NCI-H2227 (cell line): ENCODE data around the gene CENPO.
"Not testable (repeated sequence)": the region's sequence is repeated elsewhere in the genome, so short reads cannot be mapped to it uniquely, and the experiment has no call there.

Experiments used
- DNase-seq: peaks from one replicate; lab custom pipeline; 2025; ENCODE audit not compliant: unreplicated experiment; lab: John Stamatoyannopoulos, UW

The CENPO gene

DNA sequence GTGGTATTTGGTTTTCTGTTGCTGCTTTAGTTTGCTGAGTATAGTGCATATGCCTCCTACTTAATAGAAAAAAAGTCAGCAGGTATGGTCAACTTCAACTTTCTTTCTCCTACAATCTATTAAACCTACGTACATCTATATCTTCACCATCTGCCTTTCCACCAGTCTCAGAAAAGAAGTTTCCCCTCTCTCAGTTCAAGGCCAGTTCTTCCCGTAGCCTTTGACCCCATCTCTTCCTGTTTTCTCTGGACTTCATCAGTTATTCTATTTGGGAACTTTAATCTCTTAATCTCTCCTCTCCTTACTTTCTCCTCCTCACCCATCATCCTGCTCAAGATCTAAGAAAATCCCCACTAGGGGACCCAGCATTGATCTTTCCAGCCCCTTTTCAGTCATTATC is 5.7 kb upstream of the CENPO start:
- DNase-seq: no peak

- DNase-seq: no peak
These were observed 4.4 kb upstream of the CENPO start for GRCh38 chr2:24788816-24789215.

DNA sequence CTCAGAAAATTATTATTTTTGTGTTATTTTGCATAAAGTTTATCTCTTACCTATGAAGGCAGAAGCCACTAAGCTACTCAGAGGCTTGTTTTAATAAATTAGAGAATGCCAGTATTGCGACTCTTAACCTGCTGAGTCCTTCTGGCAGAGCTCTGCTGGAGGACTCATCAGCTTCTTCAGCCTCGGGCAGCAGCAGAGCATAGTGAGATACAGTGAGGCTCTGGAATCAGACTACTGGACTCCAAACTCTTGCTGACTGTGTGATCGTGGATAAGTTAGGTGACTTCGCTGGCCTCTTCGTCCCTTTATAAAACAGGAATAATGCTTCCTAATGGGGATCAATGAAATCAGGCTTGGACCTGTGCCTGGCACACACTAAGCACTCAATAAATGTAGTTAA is 1.8 kb upstream of the CENPO start:
- no peak for DNase-seq

- DNase-seq: no peak
These were observed 717 bp upstream of the CENPO start for GRCh38 chr2:24792542-24792873.

GRCh38 chr2:24793761-24794435 is 673 bp downstream of the CENPO start:
- peak; percentile 67 for DNase-seq

DNA sequence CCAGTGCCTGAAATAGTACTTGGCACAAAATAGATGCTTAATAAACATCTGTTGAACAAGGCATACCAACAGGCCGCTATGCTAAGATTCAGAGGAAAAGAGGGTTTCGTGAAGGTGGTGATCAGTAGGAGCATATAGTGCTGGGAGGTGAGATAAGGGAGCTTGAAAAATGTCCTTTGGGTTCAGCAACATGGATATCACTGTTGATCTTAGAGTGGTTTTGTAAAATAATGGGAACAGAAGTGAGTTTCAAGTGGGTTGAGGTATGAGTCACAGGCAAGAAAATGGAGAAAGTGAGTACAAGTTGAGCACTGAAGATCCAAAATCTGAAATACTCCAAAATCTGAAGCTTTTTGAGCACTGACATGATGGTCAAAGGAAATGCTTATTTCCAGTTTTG is 4.4 kb downstream of the CENPO start:
- no peak for DNase-seq

DNA sequence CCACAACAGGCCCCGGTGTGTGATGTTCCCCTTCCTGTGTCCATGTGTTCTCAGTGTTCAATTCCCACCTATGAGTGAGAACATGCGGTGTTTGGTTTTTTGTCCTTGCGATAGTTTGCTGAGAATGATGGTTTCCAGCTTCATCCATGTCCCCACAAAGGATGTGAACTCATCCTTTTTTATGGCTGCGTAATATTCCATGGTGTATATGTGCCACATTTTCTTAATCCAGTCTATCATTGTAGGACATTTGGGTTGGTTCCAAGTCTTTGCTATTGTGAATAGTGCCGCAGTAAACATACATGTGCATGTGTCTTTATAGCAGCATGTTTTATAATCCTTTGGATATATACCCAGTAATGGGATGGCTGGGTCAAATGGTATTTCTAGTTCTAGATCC is 7.3 kb downstream of the CENPO start:
- not testable (repeated sequence) for DNase-seq

DNA sequence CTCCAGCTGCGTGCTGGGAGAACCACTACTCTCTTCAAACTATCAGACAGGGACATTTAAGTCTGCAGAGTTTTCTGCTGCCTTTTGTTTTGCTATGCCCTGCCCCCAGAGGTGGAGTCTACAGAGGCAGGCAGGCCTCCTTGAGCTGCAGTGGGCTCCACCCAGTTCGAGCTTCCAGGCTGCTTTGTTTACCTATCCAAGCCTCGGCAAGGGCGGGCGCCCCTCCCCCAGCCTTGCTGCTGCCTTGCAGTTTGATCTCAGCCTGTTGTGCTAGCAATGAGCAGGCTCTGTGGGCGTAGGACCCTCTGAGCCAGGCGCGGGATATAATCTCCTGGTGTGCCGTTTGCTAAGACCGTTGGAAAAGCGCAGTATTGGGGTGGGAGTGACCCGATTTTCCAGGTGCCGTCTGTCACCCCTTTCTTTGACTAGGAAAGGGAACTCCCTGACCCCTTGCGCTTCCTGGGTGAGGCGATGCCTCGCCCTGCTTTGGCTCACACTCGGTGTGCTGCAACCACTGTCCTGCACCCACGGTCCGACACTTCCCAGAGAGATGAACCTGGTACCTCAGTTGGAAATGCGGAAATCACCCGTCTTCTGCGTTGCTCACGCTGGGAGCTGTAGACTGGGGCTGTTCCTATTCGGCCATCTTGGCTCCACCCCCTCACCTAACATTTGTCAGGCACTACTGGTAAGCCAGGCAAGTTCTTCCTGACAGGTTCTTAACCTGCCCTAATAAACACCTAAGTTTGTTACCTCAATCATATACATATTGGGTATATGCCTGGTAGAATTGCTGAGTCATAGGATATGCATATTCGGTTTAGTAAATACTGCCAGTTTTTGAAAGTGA is 12.8 kb downstream of the CENPO start:
- not testable (repeated sequence) for DNase-seq

GRCh38 chr2:24806661-24807036 is 13.4 kb downstream of the CENPO start:
- DNase-seq: no peak

- DNase-seq: no peak
These were observed 16.2 kb downstream of the CENPO start for GRCh38 chr2:24809316-24810007.

DNA sequence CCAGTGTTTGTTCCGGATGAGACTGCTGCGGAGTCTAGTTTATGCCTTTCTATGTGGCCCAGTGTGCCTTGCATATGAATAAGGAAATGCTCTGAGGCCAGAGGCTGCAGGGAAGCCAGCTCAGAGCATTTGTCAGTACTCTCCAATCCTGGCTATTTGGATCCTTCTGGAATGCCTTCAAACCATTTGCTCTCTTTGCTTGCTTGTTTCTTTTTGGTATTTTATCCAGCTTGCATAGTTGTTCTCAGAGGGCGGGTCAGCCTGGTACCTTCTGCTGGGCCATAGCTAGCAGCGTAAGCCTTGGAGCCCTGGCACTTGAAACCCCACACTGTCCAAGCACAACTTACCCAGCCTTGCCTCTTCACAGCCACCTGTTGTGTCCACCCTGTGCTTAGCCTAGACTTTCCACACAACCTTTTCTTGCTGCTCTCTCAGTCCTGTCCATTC is 20.5 kb downstream of the CENPO start:
- no peak for DNase-seq

- DNase-seq: no peak
These were observed 21.3 kb downstream of the CENPO start for GRCh38 chr2:24814516-24814915.

GRCh38 chr2:24815171-24815570 is 21.9 kb downstream of the CENPO start:
- DNase-seq: no peak

- DNase-seq: no peak
These were observed 23.2 kb downstream of the CENPO start for GRCh38 chr2:24816404-24816803.

DNA sequence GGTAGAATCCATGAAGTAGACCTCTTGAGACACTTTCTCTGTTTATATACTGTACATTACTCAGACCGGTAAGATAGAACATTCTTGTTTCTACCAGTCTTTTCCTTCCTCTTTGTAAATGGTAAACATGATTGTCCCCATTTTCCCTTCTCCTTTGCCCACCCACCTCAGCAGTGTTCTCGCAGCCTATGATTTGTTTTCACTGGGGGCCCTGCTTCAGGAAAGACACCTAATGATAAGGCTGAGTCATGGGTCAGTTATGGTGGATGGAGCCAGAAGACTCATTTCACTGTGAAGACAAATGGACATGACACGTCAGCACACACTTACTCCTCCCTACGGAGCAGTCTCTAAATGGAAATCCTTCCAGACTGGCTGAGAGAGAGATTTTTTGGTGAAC is 23.7 kb downstream of the CENPO start:
- peak; percentile 18 for DNase-seq

DNA sequence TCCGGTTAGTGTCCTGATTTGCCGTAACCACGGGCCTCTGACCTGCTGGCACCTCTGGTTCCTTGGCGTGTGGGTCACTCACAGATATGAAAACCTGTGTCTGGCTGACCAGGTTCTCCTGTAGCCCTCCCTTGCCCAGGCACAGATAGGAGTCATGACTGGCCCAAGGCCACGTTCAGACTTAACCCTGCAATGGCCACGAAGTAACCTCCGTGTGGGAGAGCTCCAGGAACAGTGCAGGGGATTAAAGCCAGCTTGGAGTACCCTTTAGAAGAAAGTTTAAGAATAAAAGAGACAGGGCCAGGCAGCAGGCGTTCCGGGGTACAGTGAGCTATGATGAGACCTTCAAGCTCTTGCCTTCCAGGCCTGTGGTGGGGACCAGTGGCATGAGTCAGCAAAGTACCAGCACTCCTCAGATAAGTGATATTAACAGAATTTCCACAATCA is 25.5 kb downstream of the CENPO start:
- DNase-seq: no peak

- no peak for DNase-seq
These were observed 26.4 kb downstream of the CENPO start for GRCh38 chr2:24819442-24820174.

DNA sequence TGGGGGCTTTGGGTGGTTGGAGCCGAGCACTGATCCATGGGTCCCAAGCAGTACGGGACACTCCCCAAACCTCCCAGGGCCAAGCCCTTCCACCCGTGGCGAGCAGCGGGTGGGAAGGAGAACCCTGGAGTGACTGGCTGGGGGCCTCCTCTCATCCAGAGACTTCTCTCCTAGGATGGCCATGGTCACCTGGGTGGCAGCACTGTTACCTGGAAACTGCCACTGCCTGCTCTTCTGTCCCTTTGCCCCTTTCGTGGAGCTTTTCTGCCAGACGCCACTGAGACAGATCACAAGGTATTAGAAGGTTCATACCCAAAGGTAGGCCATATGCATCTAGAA is 26.9 kb downstream of the CENPO start:
- no peak for DNase-seq

- no peak for DNase-seq
These were observed 27.6 kb downstream of the CENPO start for GRCh38 chr2:24820598-24821432.

DNA sequence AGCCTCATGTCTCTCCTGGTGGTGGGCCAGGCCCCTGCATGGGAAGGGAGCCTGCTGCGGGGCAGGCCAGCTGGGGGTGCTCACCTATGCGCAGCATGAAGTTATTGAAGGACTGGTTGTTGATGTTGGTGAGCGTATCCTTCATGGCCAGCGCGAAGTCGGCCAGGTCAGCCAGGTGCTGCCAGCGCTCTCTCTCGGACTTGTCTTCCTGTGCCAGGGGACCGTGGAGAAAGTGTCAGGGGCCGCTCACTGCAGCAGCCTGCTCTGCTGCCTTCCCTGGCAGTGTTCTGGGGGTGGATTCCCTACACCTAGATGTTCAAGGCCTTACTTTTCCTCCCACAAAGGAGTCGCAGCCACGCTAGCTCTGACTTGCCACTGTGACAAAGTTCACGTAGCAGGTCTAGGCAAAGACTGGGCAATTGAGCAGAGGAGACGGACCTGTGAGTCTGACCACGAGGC is 28.2 kb downstream of the CENPO start:
- no peak for DNase-seq
